TTC549 (cell line): ENCODE measurements around the gene LY6G6C.

Experiments
- FAIRE-seq: peaks from 2 replicates; lab custom pipeline; 2012; peaks lifted over from hg19 to GRCh38; lab: Jason Lieb, UNC

The LY6G6C gene

DNA sequence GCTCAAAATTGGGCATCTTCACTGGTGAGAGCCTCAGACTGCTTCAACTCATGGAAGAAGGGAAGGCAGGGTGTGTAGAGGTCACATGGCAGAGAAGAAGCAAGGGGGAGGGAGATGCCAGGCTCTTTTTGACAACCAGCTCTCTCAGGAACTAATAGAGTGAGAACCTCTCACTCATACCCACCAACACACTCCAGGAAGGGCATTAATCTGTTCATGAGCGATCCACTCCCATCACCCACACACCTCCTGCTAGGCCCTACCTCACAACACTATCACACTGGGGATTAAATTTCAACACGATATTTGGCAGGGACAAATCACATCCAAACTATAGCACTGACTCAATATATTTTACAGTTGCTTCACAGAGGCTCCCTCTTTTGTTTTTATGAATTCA, 20.3 kb upstream of the LY6G6C start:
- no peak for FAIRE-seq

DNA sequence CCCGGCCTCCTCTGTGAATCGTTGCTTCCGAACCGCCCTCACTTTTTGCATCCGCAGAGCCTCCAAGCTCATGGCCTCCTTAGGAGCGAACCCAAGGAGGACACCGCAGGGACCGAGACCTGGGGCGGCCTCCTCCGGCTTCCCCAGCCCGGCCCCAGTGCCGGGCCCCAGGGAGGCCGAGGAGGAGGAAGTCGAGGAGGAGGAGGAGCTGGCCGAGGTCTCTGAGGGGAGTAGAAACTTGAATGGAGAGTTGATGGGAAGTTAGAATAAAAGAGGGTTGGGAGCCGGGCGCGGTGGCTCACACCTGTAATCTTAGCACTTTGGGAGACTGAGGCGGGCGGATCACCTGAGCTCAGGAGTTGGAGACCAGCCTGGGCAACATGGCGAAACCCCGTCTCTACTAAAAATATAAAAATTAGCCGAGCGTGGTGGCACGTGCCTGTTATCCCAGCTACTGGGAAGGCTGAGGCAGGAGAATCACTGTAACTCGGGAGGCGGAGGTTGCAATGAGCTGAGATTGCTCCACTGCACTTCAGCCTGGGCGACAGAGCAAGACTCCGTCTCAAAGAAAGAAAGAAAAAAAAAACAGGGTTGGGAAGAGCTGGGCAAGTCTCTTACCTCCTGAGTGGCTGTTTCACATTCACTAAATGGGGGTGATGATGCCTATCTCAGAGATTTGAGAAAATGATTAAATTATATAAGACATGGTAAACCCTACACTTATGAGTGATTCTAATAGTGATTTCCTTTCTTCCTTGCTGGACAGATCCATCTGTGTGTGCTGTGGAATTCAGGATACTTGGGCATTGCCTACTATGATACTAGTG, 19.1 kb upstream of the LY6G6C start:
- FAIRE-seq, result no peak

DNA sequence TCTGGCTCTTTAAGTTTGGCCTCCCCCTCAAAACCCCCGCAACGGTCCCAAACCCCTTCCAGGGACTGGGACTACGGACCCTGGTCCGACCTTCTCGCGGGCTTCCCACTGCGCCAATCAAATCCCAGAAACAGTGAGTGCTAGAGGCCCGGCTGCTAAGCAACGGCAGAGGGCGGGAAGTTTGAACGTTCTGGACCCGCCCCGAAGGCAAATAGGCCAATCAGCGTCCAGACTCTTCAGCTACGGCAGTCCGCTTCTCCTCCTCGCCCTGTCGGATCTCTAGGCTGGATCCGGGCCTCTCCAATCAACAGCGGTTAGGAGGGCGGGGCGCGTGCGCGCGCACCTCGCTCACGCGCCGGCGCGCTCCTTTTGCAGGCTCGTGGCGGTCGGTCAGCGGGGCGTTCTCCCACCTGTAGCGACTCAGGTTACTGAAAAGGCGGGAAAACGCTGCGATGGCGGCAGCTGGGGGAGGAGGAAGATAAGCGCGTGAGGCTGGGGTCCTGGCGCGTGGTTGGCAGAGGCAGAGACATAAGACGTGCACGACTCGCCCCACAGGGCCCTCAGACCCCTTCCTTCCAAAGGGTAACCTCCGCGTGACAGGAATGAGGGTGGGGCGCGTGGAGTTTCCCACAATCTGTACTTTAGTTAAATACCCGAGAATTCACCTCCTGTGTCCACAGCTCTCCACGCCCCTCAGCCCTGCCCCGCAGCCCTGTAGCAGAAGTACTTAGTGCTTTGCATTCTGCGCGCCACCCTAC, 18.3 kb upstream of the LY6G6C start, which contains the start of gene MSH5:
MSH5 (plus strand) TSS at position 367 of the 758 bp plus-strand sequence. CDS start 462 bp downstream, outside the sequence.
- FAIRE-seq, result peak; percentile 91

DNA sequence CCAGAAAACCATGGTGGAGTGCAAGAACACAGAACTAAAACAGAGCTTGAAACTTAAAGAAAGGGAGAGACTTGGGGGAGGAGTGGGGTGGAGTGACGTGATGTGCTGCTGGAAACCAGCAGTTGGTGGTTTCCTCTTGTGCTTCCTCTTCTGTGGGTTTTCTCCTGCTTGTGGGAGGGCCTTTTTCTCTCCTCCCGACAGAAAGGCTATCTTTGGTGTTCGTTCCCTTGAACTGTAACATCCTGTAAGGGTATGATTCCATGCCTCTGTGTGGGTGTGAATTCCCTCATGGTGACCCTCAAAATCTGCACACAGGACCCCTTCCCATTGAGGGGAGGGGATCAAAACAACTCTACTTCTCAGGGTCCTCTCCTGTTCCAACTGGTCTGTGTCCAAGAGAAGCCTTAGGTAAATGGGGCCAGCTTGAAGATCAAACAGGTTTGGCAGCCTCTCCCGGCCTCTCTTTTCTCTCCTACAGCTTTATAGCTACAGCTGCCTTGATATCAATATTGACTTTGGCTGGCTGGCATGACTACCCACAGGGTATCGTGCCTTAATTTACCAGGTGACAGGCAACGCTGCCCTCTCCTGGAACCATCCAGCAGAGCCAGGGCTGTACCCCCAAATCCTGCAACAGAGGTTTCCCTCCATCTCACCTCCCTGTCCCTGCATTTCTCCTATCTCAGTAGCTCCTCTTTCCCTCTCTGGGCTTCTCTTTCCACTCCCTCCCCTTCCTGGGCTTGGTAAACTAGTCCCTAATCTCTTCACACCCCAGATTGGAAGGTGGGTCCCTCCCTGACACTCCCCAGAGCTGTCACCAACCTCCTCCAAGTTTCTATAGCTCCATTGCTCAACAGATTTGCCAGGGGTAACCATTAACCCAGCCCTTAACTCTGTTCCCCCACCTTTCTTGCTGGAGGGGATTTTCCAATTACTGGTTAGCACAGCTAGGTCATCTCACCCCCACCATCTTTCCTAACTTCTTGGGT, 16.7 kb upstream of the LY6G6C start:
- FAIRE-seq, result peak; percentile 31

DNA sequence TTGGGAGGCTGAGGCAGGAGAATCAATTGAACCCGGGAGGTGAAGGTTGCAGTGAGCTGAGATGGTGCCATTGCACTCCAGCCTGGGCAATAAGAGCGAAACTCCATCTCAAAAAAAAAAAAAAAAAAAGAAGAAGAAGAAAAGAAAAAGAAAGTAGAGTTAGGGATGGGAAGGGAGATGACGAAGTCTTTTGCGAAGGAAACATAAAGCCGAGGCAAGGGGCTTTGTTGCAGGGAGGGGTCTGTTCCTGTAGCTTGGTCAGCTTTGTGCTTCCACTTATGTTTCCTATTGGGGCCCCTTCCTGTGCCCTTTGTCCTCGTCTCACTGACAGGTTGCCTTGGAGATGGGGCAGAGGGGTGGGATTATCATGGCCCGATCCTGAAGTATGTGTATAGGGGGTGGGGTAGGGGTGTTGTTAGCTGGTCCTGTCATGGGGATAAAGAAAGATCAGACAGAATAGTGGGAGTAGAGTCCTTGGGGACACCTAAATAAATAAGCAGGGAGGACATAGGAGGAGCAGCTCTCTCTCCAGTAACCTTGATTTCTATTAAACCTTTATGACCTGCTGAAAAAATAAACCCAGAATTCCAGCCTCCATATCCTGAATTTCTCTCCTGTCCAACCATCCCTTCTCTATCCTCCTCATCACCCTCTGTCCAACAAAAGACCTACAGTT, 15.9 kb upstream of the LY6G6C start:
- no peak for FAIRE-seq

DNA sequence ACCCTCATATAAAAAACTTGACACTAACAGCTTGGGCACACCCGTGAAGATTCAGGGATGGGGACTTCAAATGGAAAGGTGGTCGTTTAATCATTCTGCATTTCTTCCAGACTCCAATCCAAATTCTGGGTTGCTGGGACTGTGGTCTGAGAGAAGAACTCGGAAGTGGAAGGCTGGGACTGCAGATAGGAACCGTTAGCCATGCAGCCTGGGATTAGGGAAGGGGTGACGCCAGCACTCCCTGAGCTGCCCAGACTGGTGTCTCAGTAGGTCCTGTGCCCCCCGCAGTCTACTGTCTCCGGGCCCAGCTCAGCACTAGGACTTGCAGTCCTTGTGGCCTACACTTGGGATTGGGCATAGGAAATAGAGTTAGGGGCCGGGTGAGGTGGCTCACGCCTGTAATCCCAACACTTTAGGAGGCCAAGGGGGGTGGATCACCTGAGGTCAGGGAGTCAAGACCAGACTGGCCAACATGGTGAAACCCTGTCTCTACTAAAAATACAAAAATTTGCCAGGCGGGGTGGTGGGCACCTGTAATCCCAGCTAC, 15.3 kb upstream of the LY6G6C start:
- no peak for FAIRE-seq

DNA sequence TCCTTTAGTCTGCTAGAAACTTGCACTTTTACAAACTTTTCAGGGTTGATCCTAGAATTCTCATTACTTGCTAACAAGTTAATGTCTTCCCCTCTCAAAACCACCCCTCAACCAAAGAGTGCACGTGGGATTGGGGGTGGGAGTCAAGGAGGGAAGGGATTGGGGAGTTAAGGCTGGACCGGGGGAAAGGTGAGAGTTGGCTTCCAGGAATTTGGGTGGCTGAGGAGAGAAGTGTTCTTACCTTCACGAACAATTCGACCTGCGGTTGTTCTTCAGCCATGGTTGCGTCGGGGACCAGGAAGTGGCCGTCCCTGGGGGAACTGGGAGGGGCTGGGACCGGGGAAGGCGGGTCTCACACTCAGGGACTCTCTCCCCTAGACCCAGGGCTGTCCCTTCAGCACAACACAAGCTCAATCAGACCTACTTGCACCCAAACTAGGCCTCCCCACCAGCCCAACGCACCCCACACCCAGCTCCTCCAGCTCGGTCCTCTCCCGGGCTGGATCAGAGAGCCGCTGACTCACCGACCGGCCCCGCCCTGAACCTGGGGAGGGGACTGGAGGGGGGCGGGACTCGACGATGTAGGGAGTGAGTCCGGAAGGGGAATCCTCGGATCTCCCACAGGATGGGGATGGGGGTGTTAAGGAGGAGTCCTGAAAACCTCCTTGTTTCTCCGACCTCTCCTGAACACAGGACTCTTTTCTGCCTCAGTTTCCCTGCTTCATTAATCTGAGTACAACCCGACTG, 14.6 kb upstream of the LY6G6C start, which contains the start of gene CLIC1:
CLIC1 (minus strand) TSS at position 510 of the 747 bp plus-strand sequence; CDS start at position 280, 230 bp downstream.
- no peak for FAIRE-seq

DNA sequence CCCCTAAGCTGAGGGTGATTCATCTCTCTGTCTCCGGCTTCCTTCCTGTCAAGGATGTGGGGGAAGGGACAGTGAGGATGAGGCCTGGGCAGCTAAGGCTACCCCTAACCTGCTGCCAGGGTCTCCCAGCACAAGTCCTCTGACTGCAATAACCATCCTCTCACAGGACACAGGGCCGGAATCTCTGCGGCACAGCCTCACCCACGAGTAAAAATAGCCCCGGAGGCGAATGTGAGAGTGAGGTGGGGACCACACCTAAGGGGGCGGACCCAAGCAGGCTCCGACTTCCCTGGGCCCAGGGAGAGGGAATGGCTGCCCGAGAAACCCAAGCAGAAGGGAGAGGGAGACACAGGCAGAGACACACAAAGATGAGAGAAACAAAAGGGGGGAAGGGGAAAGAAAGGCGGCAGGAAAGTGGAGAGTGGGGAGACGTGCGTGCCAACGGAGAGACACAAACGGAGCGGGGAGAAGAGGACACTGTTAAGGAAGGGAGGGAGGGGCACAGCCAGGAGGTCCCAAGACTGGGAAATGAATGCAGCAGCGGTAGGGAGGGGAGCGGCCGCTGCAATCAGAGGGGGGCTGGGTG, 13.4 kb upstream of the LY6G6C start:
- no peak for FAIRE-seq

DNA sequence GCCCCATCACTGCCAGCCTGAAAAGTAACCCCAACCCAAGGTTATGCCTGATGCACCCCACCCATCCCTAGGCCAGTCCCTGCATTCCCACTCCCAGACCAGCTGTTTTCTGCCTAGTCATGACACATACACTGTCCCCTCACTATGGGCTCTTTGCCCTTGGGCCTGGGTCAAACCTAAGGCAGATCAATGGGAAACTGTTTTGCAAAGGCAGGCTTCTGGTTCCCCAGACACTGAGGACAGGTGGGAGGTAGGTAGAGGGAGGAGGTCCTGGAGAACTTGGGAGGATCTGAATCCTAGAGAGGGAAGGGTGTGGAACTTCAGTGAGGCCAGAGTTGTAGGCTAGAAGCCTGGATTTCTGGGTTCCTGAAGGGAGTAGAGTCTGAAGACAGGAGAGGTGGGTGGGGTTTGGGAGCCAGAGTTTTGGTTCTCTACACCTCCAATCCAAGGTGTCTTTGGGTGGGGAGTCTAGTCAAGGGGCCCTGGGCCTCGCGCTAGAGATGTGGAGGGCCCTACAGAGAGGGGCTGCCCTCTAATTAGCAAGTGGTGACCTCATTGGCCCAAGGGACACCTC, 12.8 kb upstream of the LY6G6C start:
- FAIRE-seq, result no peak

DNA sequence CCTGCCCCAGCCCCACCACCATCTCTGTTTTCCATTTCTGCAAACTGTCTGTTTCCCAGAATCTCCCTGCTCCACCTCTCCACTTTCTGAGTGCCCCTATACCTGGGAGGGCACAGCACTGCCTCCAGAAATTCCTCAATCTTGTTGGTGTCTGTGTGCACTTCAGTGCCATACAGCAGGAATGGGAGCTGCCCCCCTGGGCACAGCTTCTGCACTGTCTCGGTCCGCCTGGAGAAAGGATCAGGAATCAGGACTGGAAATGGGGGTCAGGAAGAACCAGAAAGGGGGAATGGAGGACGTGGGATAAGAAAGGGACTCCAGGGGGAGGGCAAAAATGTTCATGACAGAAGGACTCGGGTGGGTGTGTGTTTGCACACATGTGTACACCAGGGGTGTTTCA, 12.2 kb upstream of the LY6G6C start:
- no peak for FAIRE-seq

DNA sequence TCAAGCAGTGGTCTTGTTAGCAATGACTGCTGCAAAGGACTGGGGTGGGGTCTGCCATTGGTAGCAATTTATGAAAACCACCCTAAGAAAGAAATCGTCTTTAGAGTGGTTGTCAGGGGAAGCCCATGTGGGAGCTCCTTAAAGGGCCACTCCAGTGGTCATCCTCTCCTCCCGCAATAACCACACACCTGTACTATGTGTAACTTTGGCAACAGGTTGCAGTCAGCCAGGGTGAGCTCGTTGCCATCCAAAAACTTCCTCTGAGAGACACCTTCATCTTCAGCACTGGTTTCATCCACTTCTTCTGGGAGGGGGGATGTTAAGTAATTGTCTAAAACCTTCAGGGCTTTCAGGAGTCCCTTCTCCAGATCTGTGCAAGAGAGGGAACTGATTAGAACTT, 10.5 kb upstream of the LY6G6C start:
- no peak for FAIRE-seq

DNA sequence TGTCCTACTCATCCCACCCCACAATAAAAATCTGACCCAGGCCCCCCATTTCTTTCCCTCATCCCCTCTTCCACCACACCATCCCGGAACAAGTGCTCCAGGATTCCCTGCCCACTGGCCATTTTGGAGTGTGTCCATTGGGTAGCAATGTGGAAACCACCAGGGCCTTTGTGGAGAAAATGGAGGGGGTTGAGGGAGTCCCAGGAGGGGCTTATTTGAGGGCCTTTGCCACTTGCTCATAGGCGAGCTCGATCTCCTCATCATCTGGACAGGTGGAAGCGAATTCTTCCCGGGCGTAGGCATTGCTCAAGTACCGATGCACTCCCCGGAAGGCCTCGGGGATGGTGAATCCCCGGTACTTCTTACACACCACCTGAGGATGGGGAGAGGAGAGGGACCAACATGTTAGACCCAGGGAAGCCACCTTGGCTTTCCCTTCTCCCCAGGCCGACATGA, 9.1 kb upstream of the LY6G6C start:
- FAIRE-seq, result no peak

DNA sequence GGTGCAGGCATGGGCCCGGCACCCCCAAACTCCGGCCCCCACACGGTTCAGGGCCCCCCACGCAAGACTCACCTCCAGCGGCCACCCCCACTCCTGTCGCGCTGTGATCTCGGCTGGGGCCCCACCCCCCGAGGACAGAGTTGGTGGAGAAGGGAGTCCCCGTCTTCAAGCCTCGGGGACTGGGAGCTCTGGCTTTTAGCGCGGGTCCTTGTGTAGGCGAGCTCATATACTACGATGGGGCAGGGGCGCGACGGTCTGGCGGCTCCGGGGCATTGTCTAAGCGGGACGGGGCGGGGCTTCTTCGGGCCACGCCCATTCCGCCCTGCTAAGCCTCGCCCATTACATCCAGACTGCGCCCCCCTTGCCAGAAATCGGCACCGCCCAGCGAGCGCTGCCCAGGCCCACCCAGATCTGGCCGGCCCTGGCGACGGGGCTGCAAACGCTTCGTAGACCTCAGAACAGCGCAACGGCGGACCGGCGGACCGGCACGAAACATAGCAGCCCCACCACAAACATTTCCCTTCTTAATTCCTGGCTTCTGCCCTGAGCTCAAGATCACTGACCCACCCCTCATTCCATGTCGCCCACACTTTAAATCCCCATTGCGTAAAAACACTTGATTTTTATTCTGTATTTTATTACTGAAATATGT, 8.6 kb upstream of the LY6G6C start:
- no peak for FAIRE-seq

DNA sequence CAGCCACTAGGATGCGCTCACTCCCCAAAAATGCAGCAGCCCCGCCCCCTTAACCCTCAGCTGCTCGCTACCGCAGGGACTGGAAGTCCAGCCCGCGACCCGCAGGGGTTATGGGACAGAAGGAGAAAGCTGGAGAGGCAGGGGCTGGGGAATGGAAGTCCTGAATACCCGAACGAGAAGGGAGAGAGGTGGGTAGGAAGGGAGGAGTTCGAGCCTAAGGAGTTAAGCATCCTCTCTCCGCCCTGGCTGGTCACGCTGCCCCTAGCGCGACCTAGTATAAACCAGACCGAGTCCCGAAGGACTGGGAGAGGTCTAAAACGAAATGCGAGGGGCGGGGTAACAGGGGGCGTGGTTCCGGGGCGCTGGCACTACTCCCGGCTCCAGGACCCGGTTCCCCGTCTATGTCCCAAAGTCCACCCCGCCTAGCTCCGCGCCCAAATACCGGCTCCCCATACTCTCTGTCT, 8.0 kb upstream of the LY6G6C start:
- FAIRE-seq, result no peak

DNA sequence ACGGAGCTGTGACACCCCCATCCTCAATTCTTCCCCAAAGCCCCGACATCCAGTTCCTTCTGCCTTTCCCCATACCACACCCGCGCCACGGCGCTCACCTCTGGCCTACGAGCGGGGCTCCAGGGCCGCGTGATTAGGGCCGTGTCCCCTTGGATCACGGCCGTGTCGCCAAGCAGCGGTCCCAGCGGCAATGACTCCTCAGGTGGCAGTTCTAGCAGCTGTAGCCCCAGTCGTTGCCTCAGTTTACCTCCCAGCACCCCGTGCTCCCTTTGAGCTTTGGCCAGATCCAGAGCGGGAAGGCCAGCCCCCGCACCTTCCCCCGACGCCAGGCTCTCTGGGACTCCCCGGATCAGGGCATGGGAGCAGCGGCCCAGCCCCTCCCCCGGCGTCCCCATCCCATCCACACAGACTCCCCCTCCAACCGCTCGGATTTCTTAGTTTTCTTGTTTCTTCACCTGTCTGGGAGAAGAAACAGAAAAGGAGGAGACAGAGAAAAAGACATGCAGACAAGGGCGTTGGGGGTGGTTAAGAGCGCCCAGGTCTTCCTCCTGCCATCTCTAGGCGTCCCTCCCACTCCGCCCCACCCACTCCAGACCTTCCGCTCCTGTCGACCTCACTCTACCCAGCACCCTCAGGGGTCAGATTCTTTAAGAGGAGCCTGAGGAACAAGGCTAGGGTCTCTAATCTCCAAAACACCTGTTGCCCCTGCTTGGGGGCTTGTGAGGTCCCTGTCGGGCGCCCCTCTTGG, 7.4 kb upstream of the LY6G6C start, which contains the start of gene DDAH2:
DDAH2 (minus strand) TSS at position 533 of the 748 bp plus-strand sequence; CDS start at position 395, 138 bp downstream.
- no peak for FAIRE-seq

DNA sequence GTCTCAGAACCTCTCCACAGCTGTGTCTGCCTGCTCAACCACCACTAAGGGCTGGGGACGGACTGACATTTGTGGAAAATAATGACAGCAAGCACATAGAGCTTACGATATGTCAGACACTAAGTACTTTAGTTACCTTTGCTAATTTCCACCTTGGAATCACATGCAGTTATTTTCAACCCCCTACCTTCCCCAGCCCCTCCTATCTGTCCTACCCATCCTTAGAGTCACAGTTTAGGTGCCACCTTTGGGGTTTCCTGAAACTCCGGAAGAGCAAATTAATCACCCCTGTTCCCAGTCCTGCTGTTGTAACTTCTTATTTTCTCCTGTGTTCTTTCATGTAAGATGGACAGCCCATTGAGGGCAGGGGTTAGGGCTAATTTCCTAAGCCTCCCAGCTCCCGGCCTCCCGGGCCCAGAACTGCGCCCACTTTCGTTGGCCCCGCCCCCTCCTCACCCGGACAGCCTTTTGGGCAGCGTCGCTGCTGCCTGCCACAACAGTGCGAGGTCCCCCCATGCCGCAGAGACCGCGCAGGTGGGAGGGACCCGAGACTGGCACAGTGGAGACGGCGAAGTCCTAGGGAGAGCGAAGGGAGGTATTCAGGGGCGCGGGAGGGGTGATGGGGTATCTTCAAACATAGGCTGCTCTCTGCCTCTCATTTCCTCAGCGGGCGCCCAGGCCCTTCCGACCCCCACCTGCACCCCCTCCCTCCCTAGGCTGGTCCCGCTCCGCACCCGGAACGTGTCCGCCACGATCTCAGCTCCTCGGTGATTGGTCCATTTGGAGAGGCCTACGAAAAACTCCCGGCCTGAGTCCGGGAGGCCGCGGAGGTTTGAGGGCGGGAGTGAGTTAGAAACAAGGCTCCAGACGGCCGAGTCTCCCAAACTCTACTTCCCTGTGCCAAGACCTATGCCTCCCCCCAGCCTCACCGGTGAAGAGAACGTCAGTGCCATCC, 6.4 kb upstream of the LY6G6C start:
- no peak for FAIRE-seq
